MM.1S (cell line): ENCODE measurements around the gene ZNF577.

Source experiments
- DNase-seq: peaks from one replicate; pipeline ENCODE4 v3.0.0-alpha.2; 2015
- H2AFZ ChIP-seq: fragments of 300-600 bp; sonication (generic); 2 replicates; pipeline ENCODE4 v1.6.0; 2016; ENCODE audit warnings: antibody characterized with exemption, low read length
- H3F3A ChIP-seq: fragments of 300-600 bp; sonication (generic); 2 replicates; pipeline ENCODE4 v1.6.1; 2016; ENCODE audit warnings: mild to moderate bottlenecking, antibody characterized with exemption, low read length, moderate library complexity, mixed read lengths; ENCODE audit not compliant: insufficient read depth
- H3K27ac ChIP-seq: fragments of 300-600 bp; sonication (generic); 2 replicates; pipeline ENCODE4 v1.5.1; 2016; ENCODE audit warnings: mild to moderate bottlenecking, low read length
- H3K27me3 ChIP-seq: fragments of 300-600 bp; sonication (generic); replicated peaks from 2 replicates; pipeline ENCODE4 v1.6.0; 2016; ENCODE audit warnings: low read length; ENCODE audit not compliant: insufficient read depth
- H3K36me3 ChIP-seq: fragments of 300-600 bp; sonication (generic); replicated peaks from 2 replicates; pipeline ENCODE4 v1.6.1; 2016; ENCODE audit warnings: mild to moderate bottlenecking, low read length, mixed read lengths; ENCODE audit not compliant: insufficient read depth
- H3K4me1 ChIP-seq: fragments of 300-600 bp; sonication (generic); 2 replicates; pipeline ENCODE4 v1.6.1; 2016; ENCODE audit warnings: low read length, mixed read lengths
- H3K4me2 ChIP-seq: fragments of 300-600 bp; sonication (generic); 2 replicates; pipeline ENCODE4 v1.6.0; 2016; ENCODE audit warnings: low read depth, low read length
- H3K4me3 ChIP-seq: fragments of 300-600 bp; sonication (generic); 2 replicates; pipeline ENCODE4 v1.5.1; 2016; ENCODE audit warnings: low read length, mixed read lengths
- H3K79me2 ChIP-seq: fragments of 300-600 bp; sonication (generic); 2 replicates; pipeline ENCODE4 v1.6.1; 2016; ENCODE audit warnings: mixed run types, low read length, mixed read lengths
- H3K9ac ChIP-seq: fragments of 300-600 bp; sonication (generic); 2 replicates; pipeline ENCODE4 v1.6.1; 2016; ENCODE audit warnings: low read length, mixed read lengths
- H3K9me2 ChIP-seq: fragments of 300-600 bp; sonication (generic); replicated peaks from 2 replicates; pipeline ENCODE4 v1.6.1; 2016; ENCODE audit warnings: mild to moderate bottlenecking, low read length, mixed read lengths; ENCODE audit not compliant: insufficient read depth
- H3K9me3 ChIP-seq: fragments of 300-600 bp; sonication (generic); replicated peaks from 2 replicates; pipeline ENCODE4 v1.6.1; 2016; ENCODE audit warnings: mild to moderate bottlenecking, low read length, mixed read lengths; ENCODE audit not compliant: insufficient read depth
- H4K20me1 ChIP-seq: fragments of 300-600 bp; sonication (generic); 2 replicates; pipeline ENCODE4 v1.6.1; 2016; ENCODE audit warnings: mild to moderate bottlenecking, low read length, moderate library complexity, mixed read lengths; ENCODE audit not compliant: insufficient read depth
- EZH2 ChIP-seq: fragments of 300-600 bp; sonication (generic); optimal IDR thresholded peaks from 2 replicates; pipeline ENCODE3; 2017; ENCODE audit warnings: low read depth, mild to moderate bottlenecking, antibody characterized with exemption, low read length, mixed read lengths
- EZH2phosphoT487 ChIP-seq: fragments of 300-600 bp; sonication (generic); IDR thresholded peaks from 2 replicates; pipeline ENCODE4 v1.6.1; 2018; ENCODE audit warnings: antibody characterized with exemption, low read length
- TF ChIP-seq, protein P1 (sequence below): fragments of 300-600 bp; sonication (generic); IDR thresholded peaks from 2 replicates; pipeline ENCODE4 v1.5.1; 2016; ENCODE audit warnings: antibody characterized with exemption, low read length, mixed read lengths

Gene ZNF577

DNA sequence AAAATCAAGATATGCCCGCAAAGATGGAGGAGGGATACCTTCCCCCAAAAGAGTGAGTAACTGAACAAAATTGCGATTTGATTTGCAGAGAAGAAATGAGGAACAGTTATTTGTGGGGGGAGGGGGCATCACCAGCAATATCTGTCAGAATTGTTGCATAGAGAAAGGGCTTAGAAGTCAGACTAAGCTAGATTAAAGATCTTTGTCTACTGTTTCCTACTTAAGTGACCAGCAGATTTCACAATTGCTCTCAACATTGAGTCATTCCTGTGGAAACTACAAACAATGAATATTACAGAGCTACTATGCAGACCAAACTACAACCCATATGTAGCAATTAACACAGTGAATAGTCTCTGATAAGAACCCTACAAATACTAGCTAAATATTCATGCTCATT is 65.4 kb downstream of the ZNF577 start:
- Histone ChIP-seq H3K36me3 (no peaks in the 10 kb centered on the region), H4K20me1 (no peaks in the 10 kb centered on the region), H3K9me2 (no peaks in the 10 kb centered on the region), H3K4me1 (no peaks in the 10 kb centered on the region), H3K9me3 (no peaks in the 10 kb centered on the region; the same call in 1 of the 2 replicates), H3K9ac (no peak overlapping the region), H2AFZ (no peak overlapping the region), H3K79me2 (no peaks in the 10 kb centered on the region), H3K27ac (no peak overlapping the region), H3K4me2 (no peak overlapping the region), H3K27me3 (no peaks in the 10 kb centered on the region), H3K4me3 (no peak overlapping the region), H3F3A (no peaks in the 10 kb centered on the region)
- TF ChIP-seq EZH2, result no peak
- no peak for TF ChIP-seq EZH2phosphoT487
- TF ChIP-seq, protein P1, sequence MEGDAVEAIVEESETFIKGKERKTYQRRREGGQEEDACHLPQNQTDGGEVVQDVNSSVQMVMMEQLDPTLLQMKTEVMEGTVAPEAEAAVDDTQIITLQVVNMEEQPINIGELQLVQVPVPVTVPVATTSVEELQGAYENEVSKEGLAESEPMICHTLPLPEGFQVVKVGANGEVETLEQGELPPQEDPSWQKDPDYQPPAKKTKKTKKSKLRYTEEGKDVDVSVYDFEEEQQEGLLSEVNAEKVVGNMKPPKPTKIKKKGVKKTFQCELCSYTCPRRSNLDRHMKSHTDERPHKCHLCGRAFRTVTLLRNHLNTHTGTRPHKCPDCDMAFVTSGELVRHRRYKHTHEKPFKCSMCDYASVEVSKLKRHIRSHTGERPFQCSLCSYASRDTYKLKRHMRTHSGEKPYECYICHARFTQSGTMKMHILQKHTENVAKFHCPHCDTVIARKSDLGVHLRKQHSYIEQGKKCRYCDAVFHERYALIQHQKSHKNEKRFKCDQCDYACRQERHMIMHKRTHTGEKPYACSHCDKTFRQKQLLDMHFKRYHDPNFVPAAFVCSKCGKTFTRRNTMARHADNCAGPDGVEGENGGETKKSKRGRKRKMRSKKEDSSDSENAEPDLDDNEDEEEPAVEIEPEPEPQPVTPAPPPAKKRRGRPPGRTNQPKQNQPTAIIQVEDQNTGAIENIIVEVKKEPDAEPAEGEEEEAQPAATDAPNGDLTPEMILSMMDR, result no peak
- no peak for DNase-seq

DNA sequence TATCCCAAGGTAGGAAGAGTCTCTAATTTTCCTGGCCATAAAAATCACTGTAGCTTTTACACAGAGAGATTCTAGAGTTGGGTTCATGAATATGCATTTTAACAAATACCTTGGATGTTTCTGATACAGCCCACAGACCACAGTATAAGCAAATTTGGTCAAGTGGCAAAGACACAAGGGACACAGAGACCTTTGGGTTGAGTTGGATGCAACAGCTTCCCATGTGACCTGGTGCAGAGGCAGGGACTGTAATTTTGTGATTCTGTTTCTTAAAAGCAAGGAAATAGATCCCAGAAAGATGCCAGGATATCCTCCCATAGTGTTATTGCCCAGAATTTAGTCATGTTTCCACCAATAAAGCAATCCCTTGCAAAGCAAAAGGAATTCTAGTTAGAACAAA is 65.8 kb downstream of the ZNF577 start:
- no peak for DNase-seq
- no peak overlapping the region for H2AFZ ChIP-seq
- no peaks in the 10 kb centered on the region; the same call in 1 of the 2 replicates for H3K9me3 ChIP-seq

DNA sequence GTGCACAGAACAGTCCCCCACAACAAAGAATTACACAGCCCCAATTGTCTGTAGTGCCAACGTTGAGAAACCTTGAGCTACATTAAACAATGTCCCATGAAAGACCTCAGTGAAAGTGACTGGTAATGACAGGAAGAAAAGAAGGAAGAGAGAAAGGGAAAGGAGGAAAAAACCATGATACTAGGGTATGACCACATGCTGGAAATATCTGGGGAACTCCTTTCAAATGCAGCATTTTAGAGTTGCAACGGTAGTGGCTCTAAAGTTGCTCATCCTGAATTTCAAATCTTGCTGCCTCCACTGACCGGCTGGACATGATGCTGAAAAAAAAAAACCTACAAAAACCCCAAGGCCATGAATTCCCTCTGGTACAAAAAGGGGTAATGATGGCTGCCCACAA is 66.3 kb downstream of the ZNF577 start:
- Histone ChIP-seq H3K36me3 (no peaks in the 10 kb centered on the region), H3K79me2 (no peaks in the 10 kb centered on the region), H3K4me2 (no peak overlapping the region), H3K4me1 (no peaks in the 10 kb centered on the region), H4K20me1 (no peaks in the 10 kb centered on the region), H3K27ac (no peak overlapping the region), H3K4me3 (no peak overlapping the region), H3F3A (no peaks in the 10 kb centered on the region), H3K27me3 (no peaks in the 10 kb centered on the region), H2AFZ (no peak overlapping the region), H3K9me3 (no peaks in the 10 kb centered on the region; the same call in 1 of the 2 replicates), H3K9ac (no peak overlapping the region), H3K9me2 (no peaks in the 10 kb centered on the region)
- no peak for DNase-seq
- TF ChIP-seq EZH2phosphoT487, result no peak
- no peak for TF ChIP-seq EZH2
- TF ChIP-seq, protein P1, result no peak

More for the DNA sequence above, 65.8 kb downstream of the ZNF577 start:
- Histone ChIP-seq H3K9ac (no peak overlapping the region), H4K20me1 (no peaks in the 10 kb centered on the region), H3K4me2 (no peak overlapping the region), H3K36me3 (no peaks in the 10 kb centered on the region), H3K27me3 (no peaks in the 10 kb centered on the region), H3K9me2 (no peaks in the 10 kb centered on the region), H3K79me2 (no peaks in the 10 kb centered on the region), H3K4me3 (no peak overlapping the region), H3K27ac (no peak overlapping the region), H3F3A (no peaks in the 10 kb centered on the region), H3K4me1 (no peaks in the 10 kb centered on the region)
- TF ChIP-seq EZH2phosphoT487 (no peak), EZH2 (no peak)
- TF ChIP-seq, protein P1, result no peak
